Fibroblast of villous mesenchyme (primary cell): ENCODE data around the gene NUDT17. TPM values are rescaled to one million over a fixed set of nuclear protein-coding genes. Genes with fewer than 3 reads are reported as not detected.

Source experiments
- DNase-seq: peaks from one replicate; pipeline ENCODE4 v3.0.0-alpha.2; 2010; ENCODE audit warnings: low read depth
- H3K4me3 ChIP-seq: 2 replicates; pipeline ENCODE4 v1.5.1; 2011; ENCODE audit warnings: low read depth, mild to moderate bottlenecking, low read length
- total RNA-seq: library from RNA; depleted of rRNA; stranded (reverse); fragments of >200 nt; gene quantifications from 2 replicates; pipeline ENCODE4 v1.2.3, GENCODE V29; 2012
- TF ChIP-seq, protein P1 (sequence below): IDR thresholded peaks from 2 replicates; pipeline ENCODE4 v1.5.1; 2012; ENCODE audit warnings: low read depth, mild to moderate bottlenecking, low read length; ENCODE audit not compliant: insufficient read depth

The NUDT17 gene
- total RNA-seq, 1 donor = 6.0 TPM

DNA sequence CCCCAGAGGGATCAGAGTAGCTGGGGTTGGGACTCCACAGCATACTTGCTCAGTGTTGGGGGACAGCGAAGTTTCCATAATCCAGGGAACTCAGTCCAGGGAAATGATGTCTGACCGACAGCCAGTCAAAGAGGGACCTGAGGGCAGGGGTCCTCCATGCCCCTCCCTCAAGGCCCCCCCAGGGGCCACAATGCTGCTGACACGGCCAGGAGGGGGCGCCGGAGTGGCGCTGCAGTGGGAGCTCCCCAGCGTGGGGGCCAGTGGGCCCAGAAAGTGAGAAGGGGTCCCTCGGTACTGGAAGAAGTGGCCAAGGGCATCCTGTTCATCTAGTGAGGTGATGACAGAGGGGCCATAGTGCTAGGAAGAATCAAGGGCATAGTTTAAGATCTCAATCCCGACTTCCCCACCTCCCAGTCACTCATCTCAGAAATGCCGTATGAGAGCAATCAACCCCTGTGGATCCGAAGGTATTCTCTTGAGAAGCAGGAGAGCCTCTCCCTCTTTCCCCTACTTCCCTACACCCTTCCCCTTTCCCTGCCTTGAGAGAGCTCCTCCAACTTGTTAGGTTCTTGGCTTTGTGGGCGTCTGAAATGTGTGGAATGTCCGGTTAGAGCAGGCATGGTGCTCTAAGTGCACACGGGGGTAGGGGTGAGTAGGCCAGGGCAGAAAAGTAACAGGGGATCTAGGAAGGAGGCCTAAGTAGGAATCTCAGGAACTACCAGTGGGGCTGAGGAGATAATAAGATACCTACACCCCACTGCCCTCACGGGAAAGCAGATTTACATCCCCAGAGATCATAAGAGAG is 4.1 kb downstream of the NUDT17 start:
- peak; percentile 62 for DNase-seq
- no peak overlapping the region for H3K4me3 ChIP-seq
- TF ChIP-seq, protein P1, sequence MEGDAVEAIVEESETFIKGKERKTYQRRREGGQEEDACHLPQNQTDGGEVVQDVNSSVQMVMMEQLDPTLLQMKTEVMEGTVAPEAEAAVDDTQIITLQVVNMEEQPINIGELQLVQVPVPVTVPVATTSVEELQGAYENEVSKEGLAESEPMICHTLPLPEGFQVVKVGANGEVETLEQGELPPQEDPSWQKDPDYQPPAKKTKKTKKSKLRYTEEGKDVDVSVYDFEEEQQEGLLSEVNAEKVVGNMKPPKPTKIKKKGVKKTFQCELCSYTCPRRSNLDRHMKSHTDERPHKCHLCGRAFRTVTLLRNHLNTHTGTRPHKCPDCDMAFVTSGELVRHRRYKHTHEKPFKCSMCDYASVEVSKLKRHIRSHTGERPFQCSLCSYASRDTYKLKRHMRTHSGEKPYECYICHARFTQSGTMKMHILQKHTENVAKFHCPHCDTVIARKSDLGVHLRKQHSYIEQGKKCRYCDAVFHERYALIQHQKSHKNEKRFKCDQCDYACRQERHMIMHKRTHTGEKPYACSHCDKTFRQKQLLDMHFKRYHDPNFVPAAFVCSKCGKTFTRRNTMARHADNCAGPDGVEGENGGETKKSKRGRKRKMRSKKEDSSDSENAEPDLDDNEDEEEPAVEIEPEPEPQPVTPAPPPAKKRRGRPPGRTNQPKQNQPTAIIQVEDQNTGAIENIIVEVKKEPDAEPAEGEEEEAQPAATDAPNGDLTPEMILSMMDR = peak; percentile 38

DNA sequence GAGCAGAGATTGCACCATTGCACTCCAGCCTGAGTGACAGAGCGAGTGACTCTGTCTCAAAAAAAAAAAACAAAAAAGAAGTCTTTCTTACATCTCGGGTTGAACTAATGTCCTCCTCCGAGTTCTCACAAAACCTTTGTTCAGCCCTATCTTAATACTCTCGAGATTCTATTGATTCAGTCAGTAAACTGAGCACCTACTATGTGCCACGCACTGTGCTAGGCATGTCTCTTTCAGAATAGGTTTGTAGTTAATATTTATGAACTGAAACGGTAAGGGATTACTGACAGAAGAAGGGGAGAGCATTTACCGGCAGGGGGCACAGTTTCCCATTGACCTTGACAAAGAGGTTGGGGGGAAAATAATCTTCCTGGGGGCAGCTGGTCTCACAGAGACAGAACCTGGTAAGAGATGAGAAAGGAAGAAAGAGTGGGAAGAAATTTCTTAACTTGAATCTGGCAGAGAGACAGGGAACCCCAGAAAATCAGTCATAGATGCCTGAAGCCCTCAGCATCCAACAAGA is 10.1 kb downstream of the NUDT17 start:
- TF ChIP-seq, protein P1 = peak; percentile 22
- no peak for DNase-seq
- no peak overlapping the region for H3K4me3 ChIP-seq

DNA sequence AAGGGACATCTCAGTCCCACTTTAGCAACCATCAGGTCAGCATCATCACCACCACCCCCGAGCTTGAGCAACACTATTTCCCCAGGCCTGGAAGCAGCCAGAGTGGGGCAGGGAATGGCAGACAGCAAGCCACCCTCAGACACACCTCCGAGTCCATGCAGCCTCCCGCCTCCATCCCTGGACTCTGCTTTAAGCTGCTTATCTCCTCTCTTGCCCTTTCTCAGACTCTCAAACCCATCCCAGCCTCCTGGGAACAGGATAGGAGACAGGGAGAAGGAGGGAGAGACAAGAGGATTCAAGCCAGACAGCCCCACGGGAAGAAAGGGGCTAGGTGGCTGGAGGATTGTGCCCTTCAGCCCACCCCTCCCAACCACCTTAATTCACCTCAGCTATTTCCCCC is 11.7 kb downstream of the NUDT17 start:
- H3K4me3 ChIP-seq = no peak overlapping the region
- no peak for DNase-seq
- TF ChIP-seq, protein P1 = no peak

DNA sequence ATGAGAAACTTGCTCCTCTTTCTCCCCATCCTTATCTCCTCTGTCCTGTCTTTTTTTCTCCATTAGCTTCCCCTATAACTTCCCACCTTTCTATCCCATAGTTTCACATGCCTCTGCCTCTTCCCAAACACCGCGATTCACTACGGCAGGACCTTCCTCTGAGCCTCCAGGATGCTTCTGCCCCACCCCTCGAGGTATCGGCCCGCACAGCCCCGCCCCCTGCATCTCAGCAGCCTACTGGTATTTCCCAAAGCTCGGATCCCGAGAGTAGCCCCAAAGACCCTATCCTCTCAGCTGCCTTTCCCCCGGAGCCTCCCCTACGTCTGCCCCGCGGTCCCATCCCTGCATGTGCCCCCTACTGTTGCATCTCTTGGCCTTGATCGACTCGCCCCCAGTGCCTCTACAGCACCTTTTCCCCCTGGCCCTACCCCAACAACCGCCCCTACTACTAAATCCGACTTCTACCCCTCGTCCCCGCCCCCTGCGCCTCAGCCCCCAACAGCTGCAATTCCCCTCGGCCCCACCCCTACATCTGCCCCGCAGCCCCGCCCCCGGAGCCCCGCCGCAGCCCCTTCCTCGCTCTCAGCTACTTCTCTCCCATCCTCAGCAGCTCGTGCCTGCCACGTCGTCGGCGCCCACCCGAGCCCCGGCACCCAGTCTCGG is 12.9 kb downstream of the NUDT17 start:
- TF ChIP-seq, protein P1 = no peak
- peak overlapping the region; percentile 98 for H3K4me3 ChIP-seq
- DNase-seq = peak; percentile 44

DNA sequence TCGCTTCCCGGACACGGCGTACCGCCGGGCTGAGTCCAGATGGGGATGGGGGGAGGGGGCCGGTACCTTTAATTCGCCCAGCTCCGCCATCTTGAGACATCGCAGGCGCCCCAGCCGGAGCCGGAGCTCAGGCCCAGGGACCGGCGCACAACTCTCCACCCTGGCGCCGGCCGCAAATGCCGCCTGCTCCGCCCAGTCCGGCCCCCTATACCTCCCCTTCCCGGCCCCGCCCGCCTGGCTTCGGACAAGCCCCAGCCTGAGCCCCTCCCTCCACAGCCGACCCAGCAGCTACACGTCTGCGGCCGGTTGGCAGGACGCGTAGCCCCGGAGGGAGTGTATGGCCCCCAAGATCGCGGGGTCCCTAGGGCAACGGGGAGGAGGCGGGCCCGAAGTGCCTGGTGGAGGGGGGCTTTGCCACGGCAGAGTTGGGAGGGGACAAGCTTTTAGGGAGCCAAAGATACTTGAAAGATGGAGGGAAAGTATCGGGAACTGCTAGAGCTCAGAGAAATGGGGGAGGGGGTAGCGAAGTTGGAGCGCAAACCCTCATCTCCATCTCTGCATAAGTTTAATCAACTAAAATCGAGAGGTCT is 13.6 kb downstream of the NUDT17 start, which contains the start of gene PIAS3:
PIAS3 (minus strand) TSS at position 181 of the 590 bp plus-strand sequence; CDS start at position 90, 91 bp downstream.
- peak; percentile 96 for DNase-seq
- TF ChIP-seq, protein P1 = no peak
- peak within 1 kb of the TSS; percentile 98 for H3K4me3 ChIP-seq

DNA sequence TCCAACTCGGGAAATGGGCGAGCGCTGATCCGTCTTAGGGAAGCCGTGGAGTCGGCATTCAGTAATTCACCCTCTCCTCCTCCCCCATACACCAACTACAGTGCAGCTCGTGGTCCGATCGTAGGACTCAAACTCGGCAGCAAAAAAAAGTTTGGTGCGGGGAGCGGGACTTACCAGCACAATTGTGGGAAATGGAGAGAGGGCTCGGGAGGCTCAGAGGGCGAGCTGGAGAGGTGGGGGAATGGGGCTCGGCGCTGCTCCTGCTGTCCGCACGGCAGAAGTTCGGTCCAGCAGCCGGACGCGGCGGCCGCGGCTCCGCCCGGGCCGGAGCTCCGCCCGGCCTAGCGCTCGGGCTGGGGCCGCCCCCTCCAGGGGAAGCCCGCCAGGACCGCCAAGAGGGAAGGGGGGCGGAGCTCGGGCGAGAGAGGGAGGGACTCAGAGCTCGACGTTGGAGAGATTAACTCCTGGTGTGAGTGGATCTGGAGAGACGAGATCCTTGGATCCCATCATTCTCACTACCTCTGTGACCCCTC is 14.1 kb downstream of the NUDT17 start:
- peak overlapping the region; percentile 98 for H3K4me3 ChIP-seq
- DNase-seq = peak; percentile 86
- TF ChIP-seq, protein P1 = no peak
